Spleen (tissue), 11 donors: Measurements from ENCODE around the gene UBA52. TPM values are rescaled to one million over a fixed set of nuclear protein-coding genes. Genes with fewer than 3 reads are reported as not detected.

Source experiments
- DNase-seq: peaks from one replicate; pipeline ENCODE4 v3.0.0-alpha.2; 2020
- H3K27ac ChIP-seq, 8 donors: fragments of 200-600 bp; sonication (generic) in 7 of 8; 1 replicate in 4 of 8; 2 replicates in 4 of 8; pipeline versions ENCODE4 v1.5.0 to v1.8.0; 2016 to 2021; ENCODE audit warnings: inconsistent platforms in 4 of 8, mild to moderate bottlenecking in 4 of 8, moderate library complexity in 1 of 8
- H3K27me3 ChIP-seq, 7 donors: fragments of 200-600 bp; sonication (generic) in 6 of 7; replicated peaks in 1 of 7; 1 replicate in 4 of 7; 2 replicates in 3 of 7; pipeline versions ENCODE4 v1.5.0 to v1.8.0; 2016 to 2021; ENCODE audit warnings: inconsistent platforms in 3 of 7, mild to moderate bottlenecking in 1 of 7
- H3K36me3 ChIP-seq, 6 donors: fragments of 200-600 bp; sonication (generic) in 5 of 6; 1 replicate in 4 of 6; 2 replicates in 2 of 6; pipeline versions ENCODE4 v1.5.0 to v1.8.0; 2016 to 2021; ENCODE audit warnings: inconsistent platforms in 2 of 6
- H3K4me1 ChIP-seq, 6 donors: fragments of 200-600 bp; sonication (generic) in 5 of 6; 1 replicate in 3 of 6; 2 replicates in 3 of 6; pipeline versions ENCODE4 v1.5.0 to v1.8.0; 2016 to 2021; ENCODE audit warnings: inconsistent platforms in 3 of 6
- H3K4me3 ChIP-seq, 8 donors: fragments of 200-600 bp; sonication (generic) in 7 of 8; 1 replicate in 4 of 8; 2 replicates in 4 of 8; pipeline versions ENCODE4 v1.5.0 to v1.8.0; 2016 to 2021; ENCODE audit warnings: inconsistent platforms in 4 of 8, mild to moderate bottlenecking in 4 of 8, moderate library complexity in 2 of 8
- H3K9me3 ChIP-seq, 8 donors: fragments of 200-600 bp; sonication (generic) in 7 of 8; 1 replicate in 4 of 8; 2 replicates in 4 of 8; pipeline versions ENCODE4 v1.5.0 to v1.8.0; 2016 to 2021; ENCODE audit warnings: inconsistent platforms in 4 of 8
- POLR2A ChIP-seq, 3 donors: fragments of 450-650 bp; IDR thresholded peaks; one replicate each; pipeline ENCODE4 v1.5.1; 2017; ENCODE audit warnings: antibody characterized with exemption in 3 of 3, mild to moderate bottlenecking in 1 of 3
- POLR2AphosphoS5 ChIP-seq, 3 donors: sonication (generic); formaldehyde crosslinking; IDR thresholded peaks; one replicate each; pipeline ENCODE4 v1.5.1; 2017; ENCODE audit warnings: antibody characterized with exemption in 3 of 3
- WGBS, 5 donors: extraction: QIAGEN DNeasy Blood & Tissue Kit in 3 of 5; methylation state at CpG; one replicate each; pipeline versions ENCODE4 v1.1.5 to v1.1.7; 2013 to 2018; 5-methylcytosine and 5-hydroxymethylcytosine counted together
- intact Hi-C: fragments of 100-400 bp; cut with DNase I; formaldehyde crosslinking; loops from one replicate; pipeline ENCODE4 v1.15.0; 2023; ENCODE audit warnings: low total_unique reads
- polyA plus RNA-seq, 3 donors: library from polyadenylated mRNA; stranded (reverse); fragments of 200-250 nt; gene quantifications; one replicate each; pipeline ENCODE4 v1.2.1, GENCODE V29; 2013
- total RNA-seq, 7 donors: library from RNA; depleted of rRNA in 3 of 7; stranded (reverse); fragments of >200 nt in 3 of 7; fragmentation: NEBNext Ultra II Directional in 4 of 7; extraction: Animal tissue kit (Norgen Biotek cat#: 25700) in 4 of 7; gene quantifications; one replicate each; pipeline versions ENCODE4 v1.1.0 to v1.2.1, GENCODE V29; 2016 to 2021
- TF ChIP-seq, protein P1 (sequence below), 11 experiments: fragments of 200-600 bp in 7 of 11; fragments of 450-650 bp in 4 of 11; sonication (generic) in 4 of 11; IDR thresholded peaks in 8 of 11; conservative IDR thresholded peaks in 3 of 11; 1 replicate in 7 of 11; 2 replicates in 4 of 11; pipeline versions ENCODE4 v1.4.0 to v1.8.0; 2016 to 2021; ENCODE audit warnings: antibody characterized with exemption in 11 of 11, inconsistent platforms in 4 of 11, mild to moderate bottlenecking in 1 of 11
- donor health status: healthy with polysubstance abuse.
- donor health status: DM: no; HTN: no; CAD: no; lungs with moderate emphysema.
- donor health status: DM: no; HTN: no; CAD: no.
- donor health status: Bipolar disorder and iron deficiency.
- donor health status: healthy.
- donor health status: DM: no; HTN: no; CAD: no.
- donor health status: DM: yes; HTN: yes; CAD: no.

UBA52 gene
- total and polyA plus RNA-seq, 10 donors = 650 to 2,132 (median 1,063) TPM

DNA sequence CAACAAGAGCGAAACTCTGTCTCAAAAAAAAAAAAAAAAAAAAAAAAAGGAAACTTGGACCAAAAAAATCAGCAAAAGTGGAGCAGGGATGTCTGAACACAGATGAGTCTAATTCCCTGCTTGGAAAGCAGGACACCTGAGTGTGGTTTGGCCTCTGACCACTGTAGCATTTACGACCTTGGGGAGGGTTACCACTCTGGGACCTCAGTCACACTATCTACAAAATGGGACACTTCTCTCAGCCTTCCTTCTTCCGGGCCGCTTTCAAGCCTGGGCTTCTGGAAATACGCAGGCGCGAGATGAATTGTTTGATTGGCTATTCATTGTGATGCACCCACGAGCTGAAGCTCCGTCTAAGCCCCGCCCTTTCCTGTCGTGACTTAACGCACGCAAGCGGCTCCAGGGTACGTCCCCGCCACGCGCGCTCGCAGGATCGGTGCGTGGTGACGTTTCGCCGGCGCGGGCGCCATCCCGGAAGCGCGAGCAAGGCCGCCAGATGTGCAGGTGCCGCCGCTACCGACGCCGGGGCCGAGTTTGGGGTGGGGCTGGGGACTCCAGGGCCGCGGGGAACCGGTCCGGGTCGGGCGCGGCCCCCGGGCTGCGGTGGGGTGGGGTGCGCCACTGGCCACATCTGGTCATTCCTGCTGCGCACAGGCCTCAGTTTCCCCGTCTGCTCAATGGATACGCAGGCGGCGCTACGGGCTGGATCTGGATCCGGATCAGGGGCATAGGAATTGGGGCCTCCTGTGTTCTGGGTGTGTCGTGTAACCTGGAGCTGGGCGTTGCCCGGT, 14.1 kb upstream of the UBA52 start, which contains the start of gene KXD1:
TSS of gene KXD1 (plus strand) at position 460 of the 791 bp plus-strand sequence. CDS start 4,187 bp downstream, outside the sequence.
- intact Hi-C loops = no loop called here
- H3K4me3 ChIP-seq = peak within 1 kb of the TSS; percentile 68 to 97 (median 88)
- 0 to 3% (median 2%) methylated on average over 18 to 58 of the region's 58 CpGs for WGBS, 5 donors
- H3K9me3 ChIP-seq = no peaks in the 10 kb centered on the region
- peak; percentile 99 for DNase-seq
- H3K27me3 ChIP-seq = no peaks in the 10 kb centered on the region
- H3K27ac ChIP-seq = peak within 1 kb of the TSS; percentile 95 to 98 (median 96)
- peaks cover 0 to 15% (median 5%) of the 10 kb centered on the region in 6 donors for H3K36me3 ChIP-seq
- peaks cover 11 to 57% (median 36%) of the 10 kb centered on the region in 6 donors for H3K4me1 ChIP-seq
- TF ChIP-seq, protein P1, sequence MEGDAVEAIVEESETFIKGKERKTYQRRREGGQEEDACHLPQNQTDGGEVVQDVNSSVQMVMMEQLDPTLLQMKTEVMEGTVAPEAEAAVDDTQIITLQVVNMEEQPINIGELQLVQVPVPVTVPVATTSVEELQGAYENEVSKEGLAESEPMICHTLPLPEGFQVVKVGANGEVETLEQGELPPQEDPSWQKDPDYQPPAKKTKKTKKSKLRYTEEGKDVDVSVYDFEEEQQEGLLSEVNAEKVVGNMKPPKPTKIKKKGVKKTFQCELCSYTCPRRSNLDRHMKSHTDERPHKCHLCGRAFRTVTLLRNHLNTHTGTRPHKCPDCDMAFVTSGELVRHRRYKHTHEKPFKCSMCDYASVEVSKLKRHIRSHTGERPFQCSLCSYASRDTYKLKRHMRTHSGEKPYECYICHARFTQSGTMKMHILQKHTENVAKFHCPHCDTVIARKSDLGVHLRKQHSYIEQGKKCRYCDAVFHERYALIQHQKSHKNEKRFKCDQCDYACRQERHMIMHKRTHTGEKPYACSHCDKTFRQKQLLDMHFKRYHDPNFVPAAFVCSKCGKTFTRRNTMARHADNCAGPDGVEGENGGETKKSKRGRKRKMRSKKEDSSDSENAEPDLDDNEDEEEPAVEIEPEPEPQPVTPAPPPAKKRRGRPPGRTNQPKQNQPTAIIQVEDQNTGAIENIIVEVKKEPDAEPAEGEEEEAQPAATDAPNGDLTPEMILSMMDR (IDR thresholded peaks at IDR 0.05 in 8 of 11, conservative IDR thresholded peaks at IDR 0.05 in 3 of 11) = peak in 3 of 11 experiments; percentile 18 to 33 (median 32)
- TF ChIP-seq POLR2A (IDR thresholded peaks at IDR 0.05) (peak in 1 of 3 donors; percentile 49), POLR2AphosphoS5 (IDR thresholded peaks at IDR 0.05) (peak; percentile 99)

DNA sequence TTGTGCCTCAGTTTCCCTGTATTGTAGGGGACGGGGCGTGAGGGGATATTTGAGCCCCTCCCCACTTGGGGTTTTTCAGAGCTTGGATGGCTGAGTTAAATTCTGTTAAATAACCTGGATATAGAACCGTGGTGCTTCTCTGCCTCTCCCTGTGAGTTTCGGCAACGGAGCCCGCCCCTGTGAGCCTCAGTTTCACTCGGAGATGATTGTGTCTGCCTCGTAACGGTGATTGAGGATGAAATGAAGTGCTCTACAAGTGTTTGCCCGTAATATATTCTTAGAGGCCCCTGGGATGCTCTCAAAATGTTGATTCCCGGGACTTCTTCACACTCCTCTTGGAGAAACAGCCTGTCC, 13.5 kb upstream of the UBA52 start:
- H3K4me1 ChIP-seq = peaks cover 11 to 62% (median 39%) of the 10 kb centered on the region in 6 donors
- H3K27me3 ChIP-seq = no peaks in the 10 kb centered on the region
- H3K9me3 ChIP-seq = no peaks in the 10 kb centered on the region
- no peak for DNase-seq
- intact Hi-C loops = no loop called here
- H3K36me3 ChIP-seq = peaks cover 0 to 21% (median 10%) of the 10 kb centered on the region in 6 donors
- peak overlapping the region; percentile 95 to 98 (median 96) for H3K27ac ChIP-seq
- no peak for TF ChIP-seq POLR2A (IDR thresholded peaks at IDR 0.05)
- TF ChIP-seq POLR2AphosphoS5 (IDR thresholded peaks at IDR 0.05) = no peak
- TF ChIP-seq, protein P1 (IDR thresholded peaks at IDR 0.05 in 8 of 11, conservative IDR thresholded peaks at IDR 0.05 in 3 of 11) = no peak
- WGBS, 5 donors = 6 to 9% (median 7%) methylated on average over 9 to 11 of the region's 11 CpGs
- H3K4me3 ChIP-seq = peak overlapping the region; percentile 68 to 97 (median 88)

DNA sequence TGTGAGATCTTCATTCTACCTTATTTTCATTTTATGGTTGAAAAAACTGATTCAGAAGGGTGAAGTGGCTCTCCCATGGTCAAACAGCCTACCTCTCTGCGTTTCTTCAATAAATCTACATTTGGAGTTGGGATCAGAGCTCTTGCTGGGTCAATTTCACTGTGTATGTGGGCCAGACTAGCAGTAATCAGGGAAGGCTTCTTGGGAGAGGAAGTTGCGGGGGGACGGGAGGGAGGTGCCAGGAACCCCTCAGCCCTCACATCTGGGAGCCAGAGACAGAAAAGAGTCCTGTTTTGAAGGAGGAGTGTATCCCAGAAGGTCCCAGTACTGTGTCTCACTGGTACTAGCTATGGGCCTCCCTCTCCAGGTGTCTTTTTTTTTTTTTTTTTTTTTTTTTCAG, 13.1 kb upstream of the UBA52 start:
- intact Hi-C loops = no loop called here
- Histone ChIP-seq H3K4me3 (peak overlapping the region; percentile 68 to 97 (median 88)), H3K4me1 (peaks cover 11 to 67% (median 39%) of the 10 kb centered on the region in 6 donors), H3K36me3 (peaks cover 0 to 25% (median 15%) of the 10 kb centered on the region in 6 donors), H3K27me3 (no peaks in the 10 kb centered on the region), H3K9me3 (no peaks in the 10 kb centered on the region), H3K27ac (peak overlapping the region; percentile 95 to 98 (median 96))
- WGBS, 5 donors = 35 to 62% (median 43%) methylated on average over 3 of the region's 3 CpGs
- DNase-seq = no peak
- TF ChIP-seq POLR2A (IDR thresholded peaks at IDR 0.05) (no peak), POLR2AphosphoS5 (IDR thresholded peaks at IDR 0.05) (no peak)
- TF ChIP-seq, protein P1 (IDR thresholded peaks at IDR 0.05 in 8 of 11, conservative IDR thresholded peaks at IDR 0.05 in 3 of 11) = no peak

DNA sequence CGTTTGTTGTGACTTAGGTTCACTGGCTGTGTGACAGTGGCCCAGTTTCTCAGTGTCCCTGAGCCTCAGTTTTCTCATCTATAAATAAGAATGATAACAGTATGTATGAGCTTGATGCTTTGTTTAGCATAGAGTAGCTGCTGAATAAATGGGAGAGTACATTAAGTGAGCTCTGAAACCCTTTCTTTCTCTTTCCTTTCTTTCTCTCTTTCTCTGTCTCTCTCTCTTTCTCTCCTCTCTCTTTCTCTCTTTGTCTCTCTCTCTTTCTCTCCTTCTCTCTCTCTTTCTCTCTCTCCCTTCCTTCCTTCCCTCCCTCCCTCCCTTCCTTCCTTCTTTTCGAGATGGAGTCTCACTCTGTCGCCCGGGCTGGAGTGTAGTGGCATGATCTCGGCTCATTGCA, 12.0 kb upstream of the UBA52 start:
- Histone ChIP-seq H3K4me3 (no peak overlapping the region), H3K27me3 (no peaks in the 10 kb centered on the region), H3K4me1 (peaks cover 11 to 68% (median 39%) of the 10 kb centered on the region in 6 donors), H3K9me3 (no peaks in the 10 kb centered on the region), H3K36me3 (peaks cover 0 to 36% (median 25%) of the 10 kb centered on the region in 6 donors), H3K27ac (peak overlapping the region in 7 of 8 donors; percentile 25 to 98 (median 95))
- TF ChIP-seq, protein P1 (IDR thresholded peaks at IDR 0.05 in 8 of 11, conservative IDR thresholded peaks at IDR 0.05 in 3 of 11) = no peak
- no peak for TF ChIP-seq POLR2AphosphoS5 (IDR thresholded peaks at IDR 0.05)
- no peak for TF ChIP-seq POLR2A (IDR thresholded peaks at IDR 0.05)
- 42 to 53% (median 46%) methylated on average over 5 of the region's 5 CpGs for WGBS, 5 donors
- DNase-seq = no peak
- intact Hi-C loops = no loop called here
